Cardiac muscle cell (in vitro differentiated cells and primary cell): ENCODE results near the gene SPDL1. TPM values are rescaled to one million over a fixed set of nuclear protein-coding genes. Genes with fewer than 3 reads are reported as not detected.

Experiments used
- DNase-seq, 2 donors: peaks; one replicate each; pipeline versions ENCODE4 v3.0.0 to v3.0.0-alpha.2; 2010 to 2017; ENCODE audit warnings: low read depth in 1 of 2, low spot score in 1 of 2
- H3K27ac ChIP-seq: fragments of 200-600 bp; sonication (generic); 2 replicates; pipeline ENCODE4 v1.5.1; 2016
- H3K27me3 ChIP-seq: fragments of 200-600 bp; sonication (generic); 2 replicates; pipeline ENCODE4 v1.6.0; 2016; ENCODE audit warnings: control low read depth
- H3K36me3 ChIP-seq: fragments of 200-600 bp; sonication (generic); 2 replicates; pipeline ENCODE4 v1.5.1; 2016; ENCODE audit warnings: control low read depth
- H3K4me1 ChIP-seq: fragments of 200-600 bp; sonication (generic); 2 replicates; pipeline ENCODE4 v1.8.1; 2017; ENCODE audit warnings: low read depth, mild to moderate bottlenecking, mixed run types
- H3K4me3 ChIP-seq: fragments of 200-600 bp; sonication (generic); 2 replicates; pipeline ENCODE4 v1.5.1; 2016; ENCODE audit warnings: mild to moderate bottlenecking
- H3K9me3 ChIP-seq: fragments of 200-600 bp; sonication (generic); 2 replicates; pipeline ENCODE4 v1.5.1; 2017; ENCODE audit warnings: low read depth, mild to moderate bottlenecking, control low read depth
- polyA plus RNA-seq: library from polyadenylated mRNA; unstranded; fragments of >200 nt; fragmentation: Nextera tagmentation; extraction: Ambion mirVana; gene quantifications from 2 replicates; pipeline ENCODE4 v1.2.1, GENCODE V29; 2016
- total RNA-seq: library from RNA; depleted of rRNA; stranded (reverse); fragments of >200 nt; gene quantifications from 2 replicates; pipeline ENCODE4 v1.2.3, GENCODE V29; 2016
- TF ChIP-seq, protein P1 (sequence below): IDR thresholded peaks from 2 replicates; pipeline ENCODE4 v1.5.1; 2012; ENCODE audit warnings: low read depth, mild to moderate bottlenecking, low read length

SPDL1 gene
- total and polyA plus RNA-seq, 2 experiments from 2014 or later = 29.0 to 37.5 TPM

DNA sequence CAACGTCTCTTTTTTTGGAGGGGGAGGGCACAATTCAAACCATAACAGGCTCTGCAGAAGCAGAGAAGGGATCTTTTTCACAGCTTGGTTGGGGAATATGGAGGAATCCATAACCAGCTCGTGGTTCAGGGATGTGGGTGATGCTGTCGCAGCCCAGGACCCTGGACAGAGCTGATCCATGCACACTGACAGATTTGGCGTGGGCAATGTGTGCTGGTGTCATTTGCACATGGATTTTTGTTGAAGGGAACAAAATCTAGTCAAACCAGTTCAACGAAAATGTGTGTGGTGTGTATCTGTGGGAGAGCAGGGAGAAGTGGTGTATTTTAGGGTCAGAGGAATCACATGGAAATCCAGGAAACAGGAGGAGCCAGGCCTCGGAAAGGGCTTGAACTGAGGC, 57.7 kb downstream of the SPDL1 start:
- DNase-seq = peak; percentile 43 to 68
- Histone ChIP-seq H3K36me3 (no peaks in the 10 kb centered on the region), H3K9me3 (no peaks in the 10 kb centered on the region), H3K4me1 (no peaks in the 10 kb centered on the region), H3K27ac (no peak overlapping the region), H3K4me3 (no peak overlapping the region), H3K27me3 (peaks cover 16% of the 10 kb centered on the region)
- TF ChIP-seq, protein P1, sequence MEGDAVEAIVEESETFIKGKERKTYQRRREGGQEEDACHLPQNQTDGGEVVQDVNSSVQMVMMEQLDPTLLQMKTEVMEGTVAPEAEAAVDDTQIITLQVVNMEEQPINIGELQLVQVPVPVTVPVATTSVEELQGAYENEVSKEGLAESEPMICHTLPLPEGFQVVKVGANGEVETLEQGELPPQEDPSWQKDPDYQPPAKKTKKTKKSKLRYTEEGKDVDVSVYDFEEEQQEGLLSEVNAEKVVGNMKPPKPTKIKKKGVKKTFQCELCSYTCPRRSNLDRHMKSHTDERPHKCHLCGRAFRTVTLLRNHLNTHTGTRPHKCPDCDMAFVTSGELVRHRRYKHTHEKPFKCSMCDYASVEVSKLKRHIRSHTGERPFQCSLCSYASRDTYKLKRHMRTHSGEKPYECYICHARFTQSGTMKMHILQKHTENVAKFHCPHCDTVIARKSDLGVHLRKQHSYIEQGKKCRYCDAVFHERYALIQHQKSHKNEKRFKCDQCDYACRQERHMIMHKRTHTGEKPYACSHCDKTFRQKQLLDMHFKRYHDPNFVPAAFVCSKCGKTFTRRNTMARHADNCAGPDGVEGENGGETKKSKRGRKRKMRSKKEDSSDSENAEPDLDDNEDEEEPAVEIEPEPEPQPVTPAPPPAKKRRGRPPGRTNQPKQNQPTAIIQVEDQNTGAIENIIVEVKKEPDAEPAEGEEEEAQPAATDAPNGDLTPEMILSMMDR = no peak

DNA sequence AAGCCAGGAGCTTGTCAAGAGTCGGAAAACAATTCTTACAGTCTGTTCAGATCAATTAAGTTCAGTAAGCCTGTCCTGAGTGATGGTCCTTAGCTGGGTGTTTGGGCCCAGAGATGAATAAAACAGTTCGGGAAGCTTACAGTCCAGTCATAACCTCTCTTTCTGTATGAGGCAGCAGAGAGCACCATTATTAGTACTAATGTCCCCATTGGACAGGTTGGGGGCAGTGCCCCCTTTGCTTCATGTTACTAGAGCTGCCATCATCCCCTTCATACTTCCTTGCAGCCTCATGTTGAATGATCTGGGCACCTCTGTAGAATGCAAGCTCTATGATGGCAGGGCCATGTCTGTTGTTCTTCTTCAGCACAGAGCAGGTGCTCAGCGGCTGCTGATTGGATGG, 63.3 kb downstream of the SPDL1 start:
- no peaks in the 10 kb centered on the region for H3K4me1 ChIP-seq
- no peaks in the 10 kb centered on the region for H3K27me3 ChIP-seq
- no peaks in the 10 kb centered on the region for H3K9me3 ChIP-seq
- no peak overlapping the region for H3K4me3 ChIP-seq
- TF ChIP-seq, protein P1 = no peak
- DNase-seq = no peak
- no peak overlapping the region for H3K27ac ChIP-seq
- H3K36me3 ChIP-seq = no peaks in the 10 kb centered on the region

DNA sequence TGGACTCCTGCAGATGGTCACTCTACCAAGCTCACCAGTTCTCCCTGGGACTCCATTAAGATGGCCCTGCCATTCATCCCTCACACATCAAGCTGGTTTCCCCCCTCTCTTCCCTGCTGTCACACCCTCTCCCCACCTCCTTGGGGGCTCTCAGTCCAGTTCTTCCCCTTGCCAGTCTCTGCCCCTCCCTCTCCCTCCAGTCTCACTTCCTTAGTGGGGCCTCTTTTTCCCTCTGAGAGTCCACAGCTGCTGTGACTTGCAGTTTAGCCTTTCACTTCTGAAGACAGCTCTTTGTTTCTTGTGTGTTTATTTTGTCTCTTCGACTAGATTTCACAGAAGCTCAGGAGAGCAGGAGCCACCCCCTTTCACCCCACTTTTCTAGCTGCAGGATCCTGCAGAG, 64.0 kb downstream of the SPDL1 start:
- Histone ChIP-seq H3K4me3 (no peak overlapping the region), H3K9me3 (no peaks in the 10 kb centered on the region), H3K4me1 (no peaks in the 10 kb centered on the region), H3K27ac (no peak overlapping the region), H3K27me3 (no peaks in the 10 kb centered on the region), H3K36me3 (no peaks in the 10 kb centered on the region)
- TF ChIP-seq, protein P1 = no peak
- no peak for DNase-seq

DNA sequence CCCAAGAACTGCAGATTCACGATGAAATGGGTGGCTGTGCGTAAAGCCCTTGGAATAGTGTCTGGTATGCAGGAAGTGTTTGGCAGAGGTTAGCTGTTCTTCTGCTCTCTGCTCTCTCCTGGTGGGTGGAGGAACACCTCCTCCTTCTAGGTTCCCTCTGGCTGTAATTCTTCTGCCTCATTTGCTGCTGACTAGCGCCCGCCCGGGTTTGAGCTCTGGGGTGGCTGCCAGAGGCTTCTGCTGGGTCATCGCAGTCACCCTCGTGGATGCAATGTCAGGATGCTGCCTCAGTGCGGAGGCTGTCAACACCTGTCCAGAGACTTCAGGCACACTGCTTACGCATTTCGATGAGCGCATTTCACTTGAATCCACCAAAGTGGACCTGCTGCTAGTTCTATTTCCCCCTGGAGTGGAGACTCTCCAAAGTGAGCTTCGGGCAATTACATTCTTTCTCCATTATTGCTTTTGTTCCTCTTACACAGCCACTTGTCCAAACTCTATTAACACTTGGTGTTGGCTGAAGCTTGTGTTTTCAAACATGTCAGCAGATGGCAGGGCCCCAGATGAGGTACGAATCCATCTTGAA, 65.2 kb downstream of the SPDL1 start:
- H3K36me3 ChIP-seq = no peaks in the 10 kb centered on the region
- TF ChIP-seq, protein P1 = no peak
- no peaks in the 10 kb centered on the region for H3K9me3 ChIP-seq
- no peak overlapping the region for H3K4me3 ChIP-seq
- H3K27ac ChIP-seq = no peak overlapping the region
- H3K4me1 ChIP-seq = no peaks in the 10 kb centered on the region
- H3K27me3 ChIP-seq = no peaks in the 10 kb centered on the region
- peak; percentile 43 to 67 for DNase-seq

DNA sequence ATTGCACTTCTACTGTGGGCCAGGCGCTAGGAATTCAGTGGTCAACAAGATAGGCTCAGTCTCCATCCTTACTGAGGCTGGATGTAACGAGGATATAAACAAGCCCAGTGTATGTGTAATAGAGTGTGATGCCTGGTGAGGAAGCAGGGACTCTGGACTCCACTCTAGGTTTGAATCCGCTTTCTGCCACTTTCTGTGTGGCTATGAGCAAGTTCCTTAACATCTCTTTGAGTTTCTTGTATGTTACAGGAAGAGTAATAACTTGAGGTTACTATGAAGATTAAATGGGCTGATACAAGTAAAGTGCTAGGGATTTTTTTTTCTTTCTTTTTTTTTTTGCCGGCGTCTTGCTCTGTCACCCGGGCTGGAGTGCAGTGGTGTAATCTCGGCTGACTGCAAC, 65.9 kb downstream of the SPDL1 start:
- Histone ChIP-seq H3K36me3 (no peaks in the 10 kb centered on the region), H3K27me3 (no peaks in the 10 kb centered on the region), H3K4me3 (no peak overlapping the region), H3K27ac (no peak overlapping the region), H3K9me3 (no peaks in the 10 kb centered on the region), H3K4me1 (no peaks in the 10 kb centered on the region)
- TF ChIP-seq, protein P1 = no peak
- no peak for DNase-seq
